ENCODE measurements around the gene GYS2.

Gene GYS2

GRCh38 chr12:21644516-21644915 is 39.9 kb upstream of the GYS2 start:
- ATAC-seq = no peak
- TF ChIP-seq ISL1 (CRISPR knock-in tag; IDR thresholded peaks at IDR 0.05) = no peak
- TF ChIP-seq CSRNP3 (CRISPR knock-in tag; IDR thresholded peaks at IDR 0.05) = no peak
- TF ChIP-seq RARB (CRISPR knock-in tag; IDR thresholded peaks at IDR 0.05) = no peak
- TF ChIP-seq GLIS3 (CRISPR knock-in tag; IDR thresholded peaks at IDR 0.05) = no peak
- TF ChIP-seq SNAI2 (CRISPR knock-in tag; IDR thresholded peaks at IDR 0.05) = no peak
- no peak for TF ChIP-seq ZNF565 (CRISPR knock-in tag; conservative IDR thresholded peaks at IDR 0.05; ENCODE audit: low read depth)
- TF ChIP-seq ZFP3 (CRISPR knock-in tag; IDR thresholded peaks at IDR 0.05) = no peak
- no peak for TF ChIP-seq PPARA (CRISPR knock-in tag; IDR thresholded peaks at IDR 0.05; ENCODE audit: borderline replicate concordance)
- TF ChIP-seq TOX (CRISPR knock-in tag; IDR thresholded peaks at IDR 0.05; ENCODE audit: borderline replicate concordance) = no peak
- no peak for TF ChIP-seq CSDC2 (CRISPR knock-in tag; IDR thresholded peaks at IDR 0.05)
- TF ChIP-seq, protein P1, sequence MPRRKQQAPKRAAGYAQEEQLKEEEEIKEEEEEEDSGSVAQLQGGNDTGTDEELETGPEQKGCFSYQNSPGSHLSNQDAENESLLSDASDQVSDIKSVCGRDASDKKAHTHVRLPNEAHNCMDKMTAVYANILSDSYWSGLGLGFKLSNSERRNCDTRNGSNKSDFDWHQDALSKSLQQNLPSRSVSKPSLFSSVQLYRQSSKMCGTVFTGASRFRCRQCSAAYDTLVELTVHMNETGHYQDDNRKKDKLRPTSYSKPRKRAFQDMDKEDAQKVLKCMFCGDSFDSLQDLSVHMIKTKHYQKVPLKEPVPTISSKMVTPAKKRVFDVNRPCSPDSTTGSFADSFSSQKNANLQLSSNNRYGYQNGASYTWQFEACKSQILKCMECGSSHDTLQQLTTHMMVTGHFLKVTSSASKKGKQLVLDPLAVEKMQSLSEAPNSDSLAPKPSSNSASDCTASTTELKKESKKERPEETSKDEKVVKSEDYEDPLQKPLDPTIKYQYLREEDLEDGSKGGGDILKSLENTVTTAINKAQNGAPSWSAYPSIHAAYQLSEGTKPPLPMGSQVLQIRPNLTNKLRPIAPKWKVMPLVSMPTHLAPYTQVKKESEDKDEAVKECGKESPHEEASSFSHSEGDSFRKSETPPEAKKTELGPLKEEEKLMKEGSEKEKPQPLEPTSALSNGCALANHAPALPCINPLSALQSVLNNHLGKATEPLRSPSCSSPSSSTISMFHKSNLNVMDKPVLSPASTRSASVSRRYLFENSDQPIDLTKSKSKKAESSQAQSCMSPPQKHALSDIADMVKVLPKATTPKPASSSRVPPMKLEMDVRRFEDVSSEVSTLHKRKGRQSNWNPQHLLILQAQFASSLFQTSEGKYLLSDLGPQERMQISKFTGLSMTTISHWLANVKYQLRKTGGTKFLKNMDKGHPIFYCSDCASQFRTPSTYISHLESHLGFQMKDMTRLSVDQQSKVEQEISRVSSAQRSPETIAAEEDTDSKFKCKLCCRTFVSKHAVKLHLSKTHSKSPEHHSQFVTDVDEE (CRISPR knock-in tag; IDR thresholded peaks at IDR 0.05) = no peak
- TF ChIP-seq, protein P2, sequence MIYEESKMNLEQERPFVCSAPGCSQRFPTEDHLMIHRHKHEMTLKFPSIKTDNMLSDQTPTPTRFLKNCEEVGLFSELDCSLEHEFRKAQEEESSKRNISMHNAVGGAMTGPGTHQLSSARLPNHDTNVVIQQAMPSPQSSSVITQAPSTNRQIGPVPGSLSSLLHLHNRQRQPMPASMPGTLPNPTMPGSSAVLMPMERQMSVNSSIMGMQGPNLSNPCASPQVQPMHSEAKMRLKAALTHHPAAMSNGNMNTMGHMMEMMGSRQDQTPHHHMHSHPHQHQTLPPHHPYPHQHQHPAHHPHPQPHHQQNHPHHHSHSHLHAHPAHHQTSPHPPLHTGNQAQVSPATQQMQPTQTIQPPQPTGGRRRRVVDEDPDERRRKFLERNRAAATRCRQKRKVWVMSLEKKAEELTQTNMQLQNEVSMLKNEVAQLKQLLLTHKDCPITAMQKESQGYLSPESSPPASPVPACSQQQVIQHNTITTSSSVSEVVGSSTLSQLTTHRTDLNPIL (CRISPR knock-in tag; IDR thresholded peaks at IDR 0.05; ENCODE audit: low read depth) = no peak
- no peak for TF ChIP-seq ESRRG (CRISPR knock-in tag; IDR thresholded peaks at IDR 0.05)
- no peak for TF ChIP-seq POU6F1 (CRISPR knock-in tag; IDR thresholded peaks at IDR 0.05; ENCODE audit: borderline replicate concordance, low read depth)
- TF ChIP-seq ZNF70 (CRISPR knock-in tag; IDR thresholded peaks at IDR 0.05) = no peak

GRCh38 chr12:21643758-21644157 is 39.1 kb upstream of the GYS2 start:
- ATAC-seq = no peak
- no peak for TF ChIP-seq PPARA (CRISPR knock-in tag; IDR thresholded peaks at IDR 0.05; ENCODE audit: borderline replicate concordance)
- no peak for TF ChIP-seq TOX (CRISPR knock-in tag; IDR thresholded peaks at IDR 0.05; ENCODE audit: borderline replicate concordance)
- TF ChIP-seq ZFP30 (CRISPR knock-in tag; IDR thresholded peaks at IDR 0.05) = no peak
- TF ChIP-seq RARB (CRISPR knock-in tag; IDR thresholded peaks at IDR 0.05) = no peak
- TF ChIP-seq, protein P2 (CRISPR knock-in tag; IDR thresholded peaks at IDR 0.05; ENCODE audit: low read depth) = no peak
- TF ChIP-seq GLIS3 (CRISPR knock-in tag; IDR thresholded peaks at IDR 0.05) = no peak
- TF ChIP-seq BACH2 (CRISPR knock-in tag; IDR thresholded peaks at IDR 0.05; ENCODE audit: borderline replicate concordance) = no peak
- TF ChIP-seq CSDC2 (CRISPR knock-in tag; IDR thresholded peaks at IDR 0.05) = no peak
- TF ChIP-seq, protein P1 (CRISPR knock-in tag; IDR thresholded peaks at IDR 0.05) = no peak
- TF ChIP-seq ZNF565 (CRISPR knock-in tag; conservative IDR thresholded peaks at IDR 0.05; ENCODE audit: low read depth) = no peak
- no peak for TF ChIP-seq ARNTL (CRISPR knock-in tag; IDR thresholded peaks at IDR 0.05; ENCODE audit: borderline replicate concordance, low read depth)
- TF ChIP-seq SNAI2 (CRISPR knock-in tag; IDR thresholded peaks at IDR 0.05) = no peak
- no peak for TF ChIP-seq OSR1 (CRISPR knock-in tag; IDR thresholded peaks at IDR 0.05)
- TF ChIP-seq, protein P3, sequence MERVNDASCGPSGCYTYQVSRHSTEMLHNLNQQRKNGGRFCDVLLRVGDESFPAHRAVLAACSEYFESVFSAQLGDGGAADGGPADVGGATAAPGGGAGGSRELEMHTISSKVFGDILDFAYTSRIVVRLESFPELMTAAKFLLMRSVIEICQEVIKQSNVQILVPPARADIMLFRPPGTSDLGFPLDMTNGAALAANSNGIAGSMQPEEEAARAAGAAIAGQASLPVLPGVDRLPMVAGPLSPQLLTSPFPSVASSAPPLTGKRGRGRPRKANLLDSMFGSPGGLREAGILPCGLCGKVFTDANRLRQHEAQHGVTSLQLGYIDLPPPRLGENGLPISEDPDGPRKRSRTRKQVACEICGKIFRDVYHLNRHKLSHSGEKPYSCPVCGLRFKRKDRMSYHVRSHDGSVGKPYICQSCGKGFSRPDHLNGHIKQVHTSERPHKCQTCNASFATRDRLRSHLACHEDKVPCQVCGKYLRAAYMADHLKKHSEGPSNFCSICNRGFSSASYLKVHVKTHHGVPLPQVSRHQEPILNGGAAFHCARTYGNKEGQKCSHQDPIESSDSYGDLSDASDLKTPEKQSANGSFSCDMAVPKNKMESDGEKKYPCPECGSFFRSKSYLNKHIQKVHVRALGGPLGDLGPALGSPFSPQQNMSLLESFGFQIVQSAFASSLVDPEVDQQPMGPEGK (CRISPR knock-in tag; IDR thresholded peaks at IDR 0.05; ENCODE audit: borderline replicate concordance) = no peak
- TF ChIP-seq ISL1 (CRISPR knock-in tag; IDR thresholded peaks at IDR 0.05) = no peak
- TF ChIP-seq POU6F1 (CRISPR knock-in tag; IDR thresholded peaks at IDR 0.05; ENCODE audit: borderline replicate concordance, low read depth) = no peak
- TF ChIP-seq ZNF8 (CRISPR knock-in tag; IDR thresholded peaks at IDR 0.05) = no peak
- TF ChIP-seq ZNF70 (CRISPR knock-in tag; IDR thresholded peaks at IDR 0.05) = no peak
- TF ChIP-seq TCF4 (CRISPR knock-in tag; IDR thresholded peaks at IDR 0.05; ENCODE audit: borderline replicate concordance) = no peak

Measured in SK-N-SH treated with all-trans-retinoic acid at 6 μM for 48 hours (cell line).